Fibroblast of lung (primary cell): Measurements from ENCODE around the gene PCSK1N. TPM values are rescaled to one million over a fixed set of nuclear protein-coding genes. Genes with fewer than 3 reads are reported as not detected.

Source experiments
- DNase-seq, 2 donors: peaks; one replicate each; pipeline versions ENCODE4 v3.0.0 to v3.0.0-alpha.2; 2010; ENCODE audit warnings: low read depth in 2 of 2
- H2AFZ ChIP-seq: 2 replicates; pipeline ENCODE4 v1.5.1; 2012; ENCODE audit warnings: low read length, control low read depth, inconsistent platforms
- H3K27ac ChIP-seq: 2 replicates; pipeline ENCODE4 v1.5.1; 2011; ENCODE audit warnings: low read length, control low read depth; ENCODE audit not compliant: insufficient read depth
- H3K27me3 ChIP-seq: 2 replicates; pipeline ENCODE4 v1.5.1; 2011; ENCODE audit warnings: mild to moderate bottlenecking, low read length; ENCODE audit not compliant: control insufficient read depth, insufficient read depth
- H3K36me3 ChIP-seq: 2 replicates; pipeline ENCODE4 v1.5.1; 2011; ENCODE audit warnings: low read length; ENCODE audit not compliant: control insufficient read depth, insufficient read depth
- H3K4me1 ChIP-seq: 2 replicates; pipeline ENCODE4 v1.5.1; 2011; ENCODE audit warnings: low read length; ENCODE audit not compliant: control insufficient read depth, insufficient read depth; ENCODE audit errors: extremely low read depth
- H3K4me2 ChIP-seq: 2 replicates; pipeline ENCODE4 v1.5.1; 2011; ENCODE audit warnings: low read length, control low read depth; ENCODE audit not compliant: insufficient read depth; ENCODE audit errors: extremely low read depth
- H3K4me3 ChIP-seq, 4 experiments: fragments of 200-600 bp in 1 of 4; sonication (generic) in 1 of 4; replicated peaks in 1 of 4; 2 replicates each; pipeline ENCODE4 v1.5.1; 2011 to 2016; ENCODE audit warnings: low read length in 4 of 4, low read depth in 3 of 4, mild to moderate bottlenecking in 3 of 4, control low read depth in 2 of 4, inconsistent platforms in 1 of 4, mixed read lengths in 1 of 4; ENCODE audit not compliant: insufficient read depth in 1 of 4; ENCODE audit errors: control extremely low read depth in 1 of 4
- H3K79me2 ChIP-seq: 2 replicates; pipeline ENCODE4 v1.5.1; 2012; ENCODE audit warnings: mild to moderate bottlenecking, low read length, inconsistent platforms; ENCODE audit not compliant: control insufficient read depth, insufficient read depth
- H3K9ac ChIP-seq: 2 replicates; pipeline ENCODE4 v1.5.1; 2011; ENCODE audit warnings: mild to moderate bottlenecking, low read length, control low read depth; ENCODE audit not compliant: insufficient read depth
- H3K9me3 ChIP-seq: 2 replicates; pipeline ENCODE4 v1.5.1; 2012; ENCODE audit warnings: low read depth, low read length; ENCODE audit not compliant: control insufficient read depth, insufficient read depth
- H4K20me1 ChIP-seq: 2 replicates; pipeline ENCODE4 v1.5.1; 2011; ENCODE audit warnings: low read length; ENCODE audit not compliant: control insufficient read depth, insufficient read depth; ENCODE audit errors: extremely low read depth
- CTCF ChIP-seq, 2 donors: IDR thresholded peaks in 1 of 2; conservative IDR thresholded peaks in 1 of 2; 1 replicate in 1 of 2; 2 replicates in 1 of 2; pipeline ENCODE4 v1.5.1; 2011 to 2012; ENCODE audit warnings: low read length in 2 of 2, control low read depth in 1 of 2, inconsistent platforms in 1 of 2, low read depth in 1 of 2, mild to moderate bottlenecking in 1 of 2
- EZH2 ChIP-seq: IDR thresholded peaks from 2 replicates; pipeline ENCODE4 v1.5.1; 2012; ENCODE audit warnings: low read length, control low read depth, mild to moderate bottlenecking; ENCODE audit errors: missing control alignments
- polyA plus RNA-seq, 2 donors: library from polyadenylated mRNA; depleted of rRNA in 1 of 2; stranded (reverse) in 1 of 2; unstranded in 1 of 2; fragments of >200 nt; gene quantifications; 2 replicates each; pipeline ENCODE4 v1.2.1, GENCODE V29; 2011 to 2012; ENCODE audit warnings: missing spikeins in 1 of 2
- total RNA-seq: library from RNA; depleted of rRNA; stranded (reverse); fragments of >200 nt; gene quantifications from 2 replicates; pipeline ENCODE4 v1.2.1, GENCODE V29; 2014

The PCSK1N gene
- total and polyA plus RNA-seq, 2 donors (not counting 1 experiment from before 2014, with no cell fraction given): 0.08 to 0.17 TPM

DNA sequence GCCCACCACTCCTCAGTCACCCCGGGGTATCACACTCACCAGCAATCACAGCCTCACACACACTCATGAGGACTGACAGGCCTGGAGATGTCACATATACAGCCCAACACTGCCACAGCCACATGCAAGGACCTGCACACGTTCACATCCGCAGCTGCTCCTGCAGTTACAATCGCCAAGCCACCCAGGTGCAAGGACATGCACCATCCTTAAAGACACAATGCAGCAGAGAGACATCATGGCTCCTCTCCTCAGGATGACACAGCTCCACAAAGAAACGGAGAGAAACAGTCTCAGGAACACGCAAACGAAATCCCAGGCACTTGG is 1.1 kb downstream of the PCSK1N start:
- Histone ChIP-seq H4K20me1 (no peaks in the 10 kb centered on the region), H3K4me1 (no peaks in the 10 kb centered on the region), H3K9me3 (no peaks in the 10 kb centered on the region), H3K79me2 (no peaks in the 10 kb centered on the region), H3K9ac (no peak overlapping the region), H3K27ac (no peak overlapping the region), H3K27me3 (peaks cover 21% of the 10 kb centered on the region), H2AFZ (no peak overlapping the region), H3K36me3 (no peaks in the 10 kb centered on the region), H3K4me2 (no peak overlapping the region), H3K4me3 (no peak overlapping the region)
- DNase-seq: no peak
- TF ChIP-seq CTCF (conservative IDR thresholded peaks at IDR 0.05 in 1 of 2, IDR thresholded peaks at IDR 0.05 in 1 of 2; ENCODE audit: low read depth in 1 of 2, low read length in 2 of 2) (no peak), EZH2 (no peak)

DNA sequence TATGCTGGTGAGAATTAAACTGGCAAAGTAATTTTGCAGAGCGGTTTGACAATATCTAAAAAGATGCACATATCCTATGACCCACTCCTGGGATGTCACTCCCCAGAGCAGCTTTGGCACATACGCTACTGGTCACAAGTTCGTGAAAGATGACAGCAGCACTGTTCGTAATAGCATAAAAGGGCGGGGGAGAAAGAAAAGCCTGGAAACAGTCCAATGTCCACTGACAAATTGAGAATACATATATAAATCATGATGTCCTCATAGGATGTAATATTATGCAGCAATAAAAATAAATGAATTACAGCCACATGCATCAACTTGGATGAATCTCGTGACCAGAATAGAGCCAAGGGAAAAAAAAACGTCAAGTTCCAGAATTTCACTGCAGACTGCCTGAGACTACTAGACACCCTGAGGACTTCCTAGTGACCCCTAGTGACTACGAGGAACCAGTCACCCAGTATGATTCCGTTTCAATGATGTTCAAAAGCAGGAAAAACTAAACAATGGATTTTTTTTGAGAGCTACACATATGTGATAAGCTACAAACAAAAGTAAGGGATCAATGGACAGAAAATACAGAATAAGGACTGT is 1.8 kb downstream of the PCSK1N start:
- Histone ChIP-seq H2AFZ (no peak overlapping the region), H3K9me3 (no peaks in the 10 kb centered on the region), H3K36me3 (no peaks in the 10 kb centered on the region), H3K27ac (no peak overlapping the region), H4K20me1 (no peaks in the 10 kb centered on the region), H3K4me1 (no peaks in the 10 kb centered on the region), H3K4me2 (no peak overlapping the region), H3K4me3 (no peak overlapping the region), H3K9ac (no peak overlapping the region), H3K79me2 (no peaks in the 10 kb centered on the region), H3K27me3 (peaks cover 21% of the 10 kb centered on the region)
- TF ChIP-seq EZH2 (no peak), CTCF (conservative IDR thresholded peaks at IDR 0.05 in 1 of 2, IDR thresholded peaks at IDR 0.05 in 1 of 2; ENCODE audit: low read depth in 1 of 2, low read length in 2 of 2) (no peak)
- peak in 1 of 2 donors; percentile 7 for DNase-seq

GRCh38 chrX:48831909-48832291 is 3.5 kb downstream of the PCSK1N start:
- peaks cover 21% of the 10 kb centered on the region for H3K27me3 ChIP-seq
- H3K4me3 ChIP-seq: no peak overlapping the region
- H3K36me3 ChIP-seq: no peaks in the 10 kb centered on the region
- DNase-seq: no peak
- H3K27ac ChIP-seq: no peak overlapping the region
- H3K9ac ChIP-seq: no peak overlapping the region
- no peaks in the 10 kb centered on the region for H3K9me3 ChIP-seq
- H4K20me1 ChIP-seq: no peaks in the 10 kb centered on the region
- no peak for TF ChIP-seq CTCF (conservative IDR thresholded peaks at IDR 0.05 in 1 of 2, IDR thresholded peaks at IDR 0.05 in 1 of 2; ENCODE audit: low read depth in 1 of 2, low read length in 2 of 2)
- no peak overlapping the region for H3K4me2 ChIP-seq
- H3K4me1 ChIP-seq: no peaks in the 10 kb centered on the region
- H3K79me2 ChIP-seq: no peaks in the 10 kb centered on the region
- no peak overlapping the region for H2AFZ ChIP-seq
